ENCODE measurements around the gene HCFC1R1.

- TF ChIP-seq POLR2AphosphoS5 (IDR thresholded peaks at IDR 0.05; ENCODE audit: low read depth, low read length) (no peak), FOXP2 (optimal IDR thresholded peaks at IDR 0.05; ENCODE audit: borderline replicate concordance, extremely low read depth, extremely low read length, insufficient read depth) (no peak), REST (IDR thresholded peaks at IDR 0.05; ENCODE audit: insufficient read depth in 1 of 2, low read depth in 2 of 2, low read length in 2 of 2) (no peak), TAF1 (IDR thresholded peaks at IDR 0.05; ENCODE audit: borderline replicate concordance, insufficient read depth, low read length) (no peak), SIN3A (IDR thresholded peaks at IDR 0.05; ENCODE audit: borderline replicate concordance, insufficient read depth, low read length) (no peak)
These were observed 11.5 kb downstream of the HCFC1R1 start for GRCh38 chr16:3012246-3012645.
